Astrocyte (in vitro differentiated cells and primary cell): Measurements from ENCODE around the gene KDM4B. TPM values are rescaled to one million over a fixed set of nuclear protein-coding genes. Genes with fewer than 3 reads are reported as not detected.

Experiments used
- DNase-seq: peaks from one replicate; pipeline ENCODE4 v3.0.0-alpha.2; 2010; ENCODE audit warnings: low read depth
- FAIRE-seq: peaks from 2 replicates; lab custom pipeline; 2011; peaks lifted over from hg19 to GRCh38; lab: Jason Lieb, UNC
- H2AFZ ChIP-seq: 2 replicates; pipeline ENCODE4 v1.6.0; 2012; ENCODE audit warnings: low read depth, low read length, inconsistent platforms
- H3K27ac ChIP-seq: 2 replicates; pipeline ENCODE4 v1.5.1; 2011; ENCODE audit warnings: low read depth, low read length, inconsistent platforms
- H3K27me3 ChIP-seq: 2 replicates; pipeline ENCODE4 v1.6.0; 2011; ENCODE audit warnings: low read length, inconsistent platforms; ENCODE audit not compliant: insufficient read depth
- H3K36me3 ChIP-seq: 2 replicates; pipeline ENCODE4 v1.5.1; 2011; ENCODE audit warnings: low read length, inconsistent platforms; ENCODE audit not compliant: insufficient read depth
- H3K4me1 ChIP-seq: 2 replicates; pipeline ENCODE4 v1.5.1; 2011; ENCODE audit warnings: low read length, inconsistent platforms; ENCODE audit not compliant: insufficient read depth
- H3K4me2 ChIP-seq: 2 replicates; pipeline ENCODE4 v1.6.0; 2012; ENCODE audit warnings: low read length, inconsistent platforms
- H3K4me3 ChIP-seq: 2 replicates; pipeline ENCODE4 v1.5.1; 2011; ENCODE audit warnings: low read depth, mild to moderate bottlenecking, low read length, inconsistent platforms; ENCODE audit not compliant: insufficient read depth
- H3K79me2 ChIP-seq: 2 replicates; pipeline ENCODE4 v1.6.0; 2012; ENCODE audit warnings: mild to moderate bottlenecking, low read length, inconsistent platforms; ENCODE audit not compliant: insufficient read depth
- H3K9ac ChIP-seq: 2 replicates; pipeline ENCODE4 v1.6.0; 2012; ENCODE audit warnings: mild to moderate bottlenecking, low read length, inconsistent platforms
- H3K9me3 ChIP-seq: 2 replicates; pipeline ENCODE4 v1.5.1; 2012; ENCODE audit warnings: low read depth, mild to moderate bottlenecking, low read length, inconsistent platforms; ENCODE audit not compliant: insufficient read depth
- H4K20me1 ChIP-seq: 2 replicates; pipeline ENCODE4 v1.6.0; 2012; ENCODE audit warnings: low read length, inconsistent platforms; ENCODE audit not compliant: insufficient read depth
- H3K27ac Mint-ChIP-seq: one replicate; pipeline ENCODE4 v1.8.0; 2021; ENCODE audit warnings: mild to moderate bottlenecking, mixed read lengths; ENCODE audit not compliant: unreplicated experiment
- H3K27me3 Mint-ChIP-seq: one replicate; pipeline ENCODE4 v1.8.0; 2021; ENCODE audit warnings: low read depth, mixed read lengths; ENCODE audit not compliant: unreplicated experiment
- H3K36me3 Mint-ChIP-seq: one replicate; pipeline ENCODE4 v1.8.0; 2021; ENCODE audit warnings: low read depth, mixed read lengths; ENCODE audit not compliant: unreplicated experiment
- H3K4me1 Mint-ChIP-seq: one replicate; pipeline ENCODE4 v1.8.0; 2021; ENCODE audit warnings: low read depth, mixed read lengths; ENCODE audit not compliant: unreplicated experiment
- H3K4me3 Mint-ChIP-seq: one replicate; pipeline ENCODE4 v1.8.0; 2021; ENCODE audit warnings: mild to moderate bottlenecking, moderate library complexity, mixed read lengths; ENCODE audit not compliant: unreplicated experiment
- H3K9me3 Mint-ChIP-seq: one replicate; pipeline ENCODE4 v1.8.0; 2021; ENCODE audit warnings: mild to moderate bottlenecking, mixed read lengths; ENCODE audit not compliant: unreplicated experiment
- EZH2 ChIP-seq: IDR thresholded peaks from 2 replicates; pipeline ENCODE4 v1.6.1; 2012; ENCODE audit warnings: mild to moderate bottlenecking, low read length, inconsistent platforms; ENCODE audit not compliant: insufficient read depth
- total RNA-seq: library from RNA; stranded (reverse); gene quantifications from 2 replicates; pipeline ENCODE4 v1.2.1, GENCODE V29; 2021
- TF ChIP-seq, protein P1 (sequence below): IDR thresholded peaks from 2 replicates; pipeline ENCODE4 v1.5.1; 2011; ENCODE audit warnings: low read depth, mild to moderate bottlenecking, inconsistent platforms, low read length, moderate library complexity; ENCODE audit not compliant: insufficient read depth

The KDM4B gene
- total RNA-seq, 1 donor from 2014 or later = 55.2 TPM

- no peak overlapping the region for H3K27ac Mint-ChIP-seq
- H3K27me3 Mint-ChIP-seq = no peaks in the 10 kb centered on the region
- Histone ChIP-seq H3K9ac (no peak overlapping the region), H3K27me3 (no peaks in the 10 kb centered on the region), H3K4me3 (no peak overlapping the region), H3K9me3 (no peaks in the 10 kb centered on the region), H2AFZ (no peak overlapping the region), H3K36me3 (no peaks in the 10 kb centered on the region), H3K79me2 (no peaks in the 10 kb centered on the region), H3K27ac (no peak overlapping the region), H3K4me2 (no peak overlapping the region), H3K4me1 (peaks cover 7% of the 10 kb centered on the region), H4K20me1 (peaks cover 45% of the 10 kb centered on the region)
- H3K4me1 Mint-ChIP-seq = peaks cover 2% of the 10 kb centered on the region
- H3K36me3 Mint-ChIP-seq = peaks cover 16% of the 10 kb centered on the region
- DNase-seq (no peak), FAIRE-seq (no peak)
- H3K4me3 Mint-ChIP-seq = no peak overlapping the region
- no peak for TF ChIP-seq EZH2
- TF ChIP-seq, protein P1, sequence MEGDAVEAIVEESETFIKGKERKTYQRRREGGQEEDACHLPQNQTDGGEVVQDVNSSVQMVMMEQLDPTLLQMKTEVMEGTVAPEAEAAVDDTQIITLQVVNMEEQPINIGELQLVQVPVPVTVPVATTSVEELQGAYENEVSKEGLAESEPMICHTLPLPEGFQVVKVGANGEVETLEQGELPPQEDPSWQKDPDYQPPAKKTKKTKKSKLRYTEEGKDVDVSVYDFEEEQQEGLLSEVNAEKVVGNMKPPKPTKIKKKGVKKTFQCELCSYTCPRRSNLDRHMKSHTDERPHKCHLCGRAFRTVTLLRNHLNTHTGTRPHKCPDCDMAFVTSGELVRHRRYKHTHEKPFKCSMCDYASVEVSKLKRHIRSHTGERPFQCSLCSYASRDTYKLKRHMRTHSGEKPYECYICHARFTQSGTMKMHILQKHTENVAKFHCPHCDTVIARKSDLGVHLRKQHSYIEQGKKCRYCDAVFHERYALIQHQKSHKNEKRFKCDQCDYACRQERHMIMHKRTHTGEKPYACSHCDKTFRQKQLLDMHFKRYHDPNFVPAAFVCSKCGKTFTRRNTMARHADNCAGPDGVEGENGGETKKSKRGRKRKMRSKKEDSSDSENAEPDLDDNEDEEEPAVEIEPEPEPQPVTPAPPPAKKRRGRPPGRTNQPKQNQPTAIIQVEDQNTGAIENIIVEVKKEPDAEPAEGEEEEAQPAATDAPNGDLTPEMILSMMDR = no peak
- no peaks in the 10 kb centered on the region for H3K9me3 Mint-ChIP-seq
Observed at GRCh38 chr19:5078182-5078581, 109.3 kb downstream of the KDM4B start.

DNA sequence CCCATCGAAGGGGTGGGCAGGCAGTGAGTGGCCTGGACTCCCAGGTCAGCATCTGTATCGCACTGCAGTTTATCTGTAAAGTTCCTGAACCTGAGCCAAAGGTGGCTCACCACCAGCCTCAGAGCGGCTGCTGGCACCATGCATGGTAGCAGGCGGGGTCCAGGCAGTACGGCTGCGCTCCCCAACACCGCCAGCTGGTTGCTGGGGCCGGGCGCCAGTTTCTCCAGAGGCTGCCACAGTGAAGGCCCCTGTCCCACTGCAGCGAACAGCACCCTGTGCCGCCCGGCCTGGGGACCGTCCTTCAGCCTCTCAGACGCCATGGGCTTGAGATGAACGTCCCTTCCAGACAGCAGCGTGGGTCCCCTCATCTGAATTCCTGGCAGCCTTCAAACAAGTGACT, 109.8 kb downstream of the KDM4B start:
- H3K9ac ChIP-seq = no peak overlapping the region
- no peaks in the 10 kb centered on the region for H3K27me3 Mint-ChIP-seq
- no peaks in the 10 kb centered on the region for H3K27me3 ChIP-seq
- no peaks in the 10 kb centered on the region for H3K36me3 ChIP-seq
- no peak for TF ChIP-seq EZH2
- no peak for DNase-seq
- H3K27ac ChIP-seq = no peak overlapping the region
- no peaks in the 10 kb centered on the region for H3K9me3 Mint-ChIP-seq
- H3K4me2 ChIP-seq = no peak overlapping the region
- no peak for FAIRE-seq
- no peak overlapping the region for H3K27ac Mint-ChIP-seq
- peaks cover 47% of the 10 kb centered on the region for H4K20me1 ChIP-seq
- peaks cover 2% of the 10 kb centered on the region for H3K4me1 Mint-ChIP-seq
- no peak overlapping the region for H2AFZ ChIP-seq
- no peak overlapping the region for H3K4me3 Mint-ChIP-seq
- no peak overlapping the region for H3K4me3 ChIP-seq
- peaks cover 7% of the 10 kb centered on the region for H3K4me1 ChIP-seq
- no peaks in the 10 kb centered on the region for H3K9me3 ChIP-seq
- H3K36me3 Mint-ChIP-seq = peaks cover 17% of the 10 kb centered on the region
- H3K79me2 ChIP-seq = no peaks in the 10 kb centered on the region

DNA sequence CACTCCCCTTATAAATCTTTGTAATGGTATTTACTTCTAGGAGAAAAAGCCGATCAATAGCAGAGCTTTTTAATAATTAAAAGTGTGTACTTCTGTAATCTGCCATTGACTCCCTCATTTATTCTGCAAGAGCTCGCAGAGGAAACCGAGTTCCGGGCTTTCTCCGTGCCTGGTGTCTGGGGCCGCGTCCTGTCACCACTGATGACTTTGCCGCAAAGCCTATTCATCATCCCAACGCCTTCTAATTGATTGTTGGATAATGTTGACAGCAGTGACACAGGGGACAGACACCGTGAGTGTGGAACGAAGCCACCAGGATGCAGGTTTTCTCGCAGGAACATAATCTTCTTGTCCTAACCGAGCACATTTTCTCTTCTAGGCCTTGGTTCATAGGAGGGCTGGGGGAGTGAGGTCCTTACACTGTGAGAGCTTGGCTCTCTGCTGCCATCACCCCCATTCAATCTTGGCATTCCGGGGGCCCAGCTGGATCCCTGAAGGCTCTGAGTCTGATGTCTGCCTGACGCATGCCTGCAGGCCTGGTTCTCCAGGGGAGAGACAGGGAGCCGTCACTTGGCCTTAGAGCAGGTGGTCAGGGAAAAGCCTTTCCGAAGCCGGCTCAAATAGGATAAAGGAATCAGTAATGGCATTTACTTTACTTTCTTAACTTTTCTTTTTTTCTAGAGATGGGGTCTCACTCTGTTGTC, 110.3 kb downstream of the KDM4B start:
- H3K36me3 Mint-ChIP-seq = peaks cover 18% of the 10 kb centered on the region
- H3K9ac ChIP-seq = no peak overlapping the region
- H3K9me3 Mint-ChIP-seq = no peaks in the 10 kb centered on the region
- no peak for FAIRE-seq
- no peak overlapping the region for H3K4me2 ChIP-seq
- TF ChIP-seq EZH2 = no peak
- TF ChIP-seq, protein P1 = no peak
- no peaks in the 10 kb centered on the region for H3K36me3 ChIP-seq
- peaks cover 43% of the 10 kb centered on the region for H4K20me1 ChIP-seq
- H2AFZ ChIP-seq = no peak overlapping the region
- H3K4me3 Mint-ChIP-seq = no peak overlapping the region
- no peak overlapping the region for H3K27ac Mint-ChIP-seq
- no peak for DNase-seq
- H3K4me1 ChIP-seq = peaks cover 7% of the 10 kb centered on the region
- no peaks in the 10 kb centered on the region for H3K27me3 ChIP-seq
- H3K79me2 ChIP-seq = no peaks in the 10 kb centered on the region
- H3K9me3 ChIP-seq = no peaks in the 10 kb centered on the region
- no peaks in the 10 kb centered on the region for H3K27me3 Mint-ChIP-seq
- no peaks in the 10 kb centered on the region for H3K4me1 Mint-ChIP-seq
- no peak overlapping the region for H3K27ac ChIP-seq
- no peak overlapping the region for H3K4me3 ChIP-seq
